GM12872 (cell line): ENCODE data around the gene PRTG.

Experiments used
- TF ChIP-seq, protein P1 (sequence below): IDR thresholded peaks from 3 replicates; pipeline ENCODE4 v1.5.1; 2011; ENCODE audit warnings: low read depth, mild to moderate bottlenecking, low read length, moderate library complexity; ENCODE audit not compliant: insufficient read depth

PRTG gene

DNA sequence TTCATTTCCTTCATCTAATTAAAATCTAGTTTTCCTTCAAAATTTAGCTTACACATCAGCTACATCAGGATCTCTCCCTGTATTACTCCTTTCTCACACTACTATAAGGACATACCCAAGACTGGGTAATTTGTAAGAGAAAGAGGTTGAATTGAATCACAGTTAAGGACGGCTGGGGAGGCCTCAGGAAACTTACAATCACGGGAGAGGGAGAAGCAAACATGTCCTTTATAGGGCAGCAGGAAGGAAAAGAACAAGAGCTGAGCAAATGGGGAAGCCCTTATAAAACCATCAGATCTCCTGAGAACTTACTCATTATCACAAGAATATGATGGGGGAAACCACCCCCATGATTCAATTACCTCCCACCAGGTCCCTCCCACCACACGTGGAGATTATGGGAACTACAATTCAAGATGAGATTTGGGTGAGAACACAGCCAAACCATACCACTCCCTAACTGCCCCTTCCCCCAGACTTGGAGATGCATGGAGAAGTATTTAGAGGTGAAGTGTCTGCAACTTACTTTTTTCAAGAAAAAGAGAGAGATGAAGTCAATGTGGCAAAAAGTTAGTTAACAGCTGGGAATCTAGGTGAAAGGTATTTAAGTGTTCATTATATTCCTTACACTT, 21.3 kb downstream of the PRTG start:
- TF ChIP-seq, protein P1, sequence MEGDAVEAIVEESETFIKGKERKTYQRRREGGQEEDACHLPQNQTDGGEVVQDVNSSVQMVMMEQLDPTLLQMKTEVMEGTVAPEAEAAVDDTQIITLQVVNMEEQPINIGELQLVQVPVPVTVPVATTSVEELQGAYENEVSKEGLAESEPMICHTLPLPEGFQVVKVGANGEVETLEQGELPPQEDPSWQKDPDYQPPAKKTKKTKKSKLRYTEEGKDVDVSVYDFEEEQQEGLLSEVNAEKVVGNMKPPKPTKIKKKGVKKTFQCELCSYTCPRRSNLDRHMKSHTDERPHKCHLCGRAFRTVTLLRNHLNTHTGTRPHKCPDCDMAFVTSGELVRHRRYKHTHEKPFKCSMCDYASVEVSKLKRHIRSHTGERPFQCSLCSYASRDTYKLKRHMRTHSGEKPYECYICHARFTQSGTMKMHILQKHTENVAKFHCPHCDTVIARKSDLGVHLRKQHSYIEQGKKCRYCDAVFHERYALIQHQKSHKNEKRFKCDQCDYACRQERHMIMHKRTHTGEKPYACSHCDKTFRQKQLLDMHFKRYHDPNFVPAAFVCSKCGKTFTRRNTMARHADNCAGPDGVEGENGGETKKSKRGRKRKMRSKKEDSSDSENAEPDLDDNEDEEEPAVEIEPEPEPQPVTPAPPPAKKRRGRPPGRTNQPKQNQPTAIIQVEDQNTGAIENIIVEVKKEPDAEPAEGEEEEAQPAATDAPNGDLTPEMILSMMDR: no peak

DNA sequence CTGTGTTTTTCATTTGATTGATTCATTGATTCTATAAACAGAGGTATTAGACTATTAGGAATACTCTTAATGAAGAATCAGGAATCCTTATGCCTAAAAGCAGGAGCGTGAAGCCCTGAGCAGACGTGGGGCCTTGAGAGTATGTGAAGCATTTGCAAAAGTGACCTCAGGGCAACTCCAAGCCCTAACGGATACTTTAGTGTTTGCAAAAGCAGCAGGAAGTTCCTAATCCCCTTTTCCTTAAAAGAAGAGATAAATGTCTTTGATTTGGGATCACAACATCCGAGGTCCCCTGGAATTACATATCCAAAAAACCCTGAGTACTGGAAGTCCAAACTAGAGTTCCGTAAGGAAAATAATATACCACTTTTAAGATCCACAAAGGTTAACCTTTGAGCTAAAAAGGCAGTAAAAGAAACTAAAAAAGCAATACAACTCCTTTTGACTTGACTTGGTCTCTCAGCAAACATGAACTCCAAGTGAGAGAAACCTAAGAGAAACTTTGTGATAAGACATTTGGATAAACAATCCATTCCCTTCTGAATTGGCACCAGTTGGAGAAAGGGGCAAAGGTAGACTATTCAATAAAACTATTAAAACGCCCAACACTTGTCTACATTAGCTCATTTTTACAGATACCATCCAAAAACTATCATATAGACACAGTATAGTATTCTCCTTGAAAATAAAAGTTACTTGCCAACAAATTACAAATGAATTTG, 27.4 kb downstream of the PRTG start:
- TF ChIP-seq, protein P1: no peak

DNA sequence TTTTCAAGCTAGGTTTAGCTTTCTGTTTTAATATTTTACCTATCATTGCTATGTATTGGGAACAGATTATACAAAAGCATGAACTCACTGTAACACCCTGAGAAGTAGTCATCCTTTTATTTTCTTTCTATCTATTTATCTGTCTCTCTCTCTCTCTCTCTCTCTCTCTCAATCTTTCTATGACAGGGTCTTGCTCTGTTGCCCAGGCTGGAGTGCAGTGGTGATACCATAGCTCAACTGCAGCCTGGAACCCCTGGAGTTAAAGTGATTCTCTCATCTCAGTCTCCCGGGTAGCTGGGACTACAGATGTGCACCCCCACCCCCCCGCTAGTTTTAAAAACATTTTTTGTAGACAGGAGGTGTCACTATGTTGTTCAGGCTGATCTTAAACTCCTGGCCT, 28.9 kb downstream of the PRTG start:
- TF ChIP-seq, protein P1: no peak

DNA sequence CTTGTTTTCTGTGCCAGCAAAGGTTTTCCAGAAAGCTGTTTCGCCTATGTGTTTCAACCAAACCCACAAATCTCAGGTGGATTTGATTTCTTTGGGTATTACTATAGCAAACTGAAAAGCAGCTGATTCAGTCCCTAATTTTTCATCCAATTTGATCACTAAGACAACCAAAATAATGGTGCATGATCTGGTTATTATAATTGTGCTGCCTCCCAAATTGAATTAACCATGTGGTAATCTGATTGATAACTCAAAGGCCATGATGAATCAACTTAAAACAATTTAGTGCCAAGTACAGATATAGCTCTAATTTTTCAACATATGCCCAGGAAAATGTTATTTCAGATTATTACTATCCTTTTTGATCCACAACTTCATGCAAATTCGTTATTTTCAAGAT, 30.6 kb downstream of the PRTG start:
- TF ChIP-seq, protein P1: no peak

DNA sequence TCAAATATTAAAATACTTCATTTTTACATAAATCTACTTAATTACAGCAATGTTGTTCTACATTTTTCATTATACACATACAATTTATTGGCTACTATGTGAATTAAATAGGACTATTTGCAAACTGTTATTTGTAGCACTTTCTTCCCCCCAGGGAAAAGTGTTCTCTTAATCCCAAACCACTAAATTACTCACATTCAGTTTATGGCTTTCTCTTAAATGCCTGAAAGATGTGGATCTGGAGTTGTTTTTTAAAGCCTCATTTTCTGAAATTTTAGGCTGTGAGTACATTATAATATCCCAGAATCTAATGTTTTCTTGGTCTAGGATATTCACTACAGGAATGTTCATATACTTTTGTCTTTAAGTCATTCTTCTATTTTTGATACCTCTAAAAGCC, 32.7 kb downstream of the PRTG start:
- TF ChIP-seq, protein P1: no peak

DNA sequence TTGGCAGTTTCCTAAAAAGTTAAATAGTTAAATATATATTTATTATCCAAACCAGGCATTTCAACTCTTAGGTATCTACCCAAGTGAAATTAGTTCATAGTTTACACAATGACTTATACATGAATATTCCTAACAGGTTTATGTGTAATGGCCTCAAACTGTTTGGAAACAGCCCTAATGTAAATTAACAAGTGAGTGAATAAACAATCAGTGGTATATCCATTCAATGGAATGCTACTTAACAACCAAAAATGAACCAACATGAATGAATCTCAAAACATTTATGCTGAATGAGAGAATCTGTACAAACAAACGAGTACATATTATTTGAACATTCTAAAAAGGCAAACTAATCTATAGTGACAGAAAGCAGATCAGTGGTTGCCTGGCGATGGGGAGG, 33.5 kb downstream of the PRTG start:
- TF ChIP-seq, protein P1: no peak

DNA sequence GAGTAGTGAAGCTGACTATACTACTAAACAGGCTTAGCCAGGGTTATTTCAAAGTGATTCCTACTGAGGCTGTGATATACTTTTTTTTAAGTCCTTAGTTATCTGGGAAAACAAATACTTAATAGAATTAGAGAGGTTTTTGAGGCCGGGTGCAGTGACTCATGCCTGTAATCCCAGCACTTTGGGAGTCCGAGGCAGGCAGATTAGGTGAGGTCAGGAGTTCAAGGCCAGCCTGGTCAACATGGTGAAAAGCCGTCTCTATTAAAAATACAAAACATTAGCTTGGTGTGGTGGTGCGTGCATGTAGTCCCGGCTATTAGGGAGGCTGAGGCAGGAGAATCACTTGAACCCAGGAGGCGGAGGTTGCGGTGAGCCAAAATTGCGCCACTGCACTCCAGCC, 34.2 kb downstream of the PRTG start:
- TF ChIP-seq, protein P1: no peak
